Rectal smooth muscle tissue (tissue), 1 donor: ENCODE results near the gene RANBP9.

Experiments
- H3K27ac ChIP-seq: one replicate; pipeline ENCODE4 v1.7.0; 2013; ENCODE audit warnings: low read depth, low read length, inconsistent platforms
- H3K27me3 ChIP-seq: one replicate; pipeline ENCODE4 v1.7.0; 2013; ENCODE audit warnings: low read length; ENCODE audit not compliant: control insufficient read depth, insufficient read depth
- H3K36me3 ChIP-seq: one replicate; pipeline ENCODE4 v1.7.0; 2013; ENCODE audit warnings: low read length; ENCODE audit not compliant: control insufficient read depth, insufficient read depth
- H3K4me1 ChIP-seq: one replicate; pipeline ENCODE4 v1.7.0; 2013; ENCODE audit warnings: low read length; ENCODE audit not compliant: control insufficient read depth, insufficient read depth
- H3K4me3 ChIP-seq: one replicate; pipeline ENCODE4 v1.7.0; 2013; ENCODE audit warnings: low read length
- H3K9ac ChIP-seq: one replicate; pipeline ENCODE4 v1.7.0; 2013; ENCODE audit warnings: low read length

Gene RANBP9

GRCh38 chr6:13671548-13672127 is 40.0 kb downstream of the RANBP9 start:
- H3K9ac ChIP-seq: no peak overlapping the region

DNA sequence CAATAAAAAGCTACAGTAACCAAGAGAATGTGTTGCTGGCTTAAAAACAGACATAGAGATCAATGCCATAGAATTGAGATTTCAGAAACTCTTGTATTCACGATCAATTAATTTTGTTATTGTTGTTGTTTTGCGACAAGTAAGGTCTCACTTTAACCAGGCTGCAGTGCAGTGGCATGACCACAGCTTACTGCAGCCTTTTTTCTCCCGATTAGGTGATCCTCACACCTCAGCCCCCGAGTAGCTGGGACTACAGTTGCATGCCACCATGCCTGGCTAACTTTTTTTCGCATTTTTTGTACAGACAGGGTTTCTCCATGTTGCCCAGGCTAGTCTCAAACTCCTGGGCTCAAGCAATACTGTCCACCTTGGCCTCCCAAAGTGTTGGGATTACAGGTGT is 42.2 kb downstream of the RANBP9 start:
- Histone ChIP-seq H3K27ac (no peak overlapping the region), H3K4me3 (no peak overlapping the region), H3K27me3 (no peaks in the 10 kb centered on the region), H3K36me3 (no peaks in the 10 kb centered on the region), H3K9ac (no peak overlapping the region), H3K4me1 (no peaks in the 10 kb centered on the region)

More at GRCh38 chr6:13671548-13672127, 40.0 kb downstream of the RANBP9 start:
- Histone ChIP-seq H3K27ac (no peak overlapping the region), H3K4me1 (no peaks in the 10 kb centered on the region), H3K4me3 (no peak overlapping the region), H3K27me3 (no peaks in the 10 kb centered on the region), H3K36me3 (no peaks in the 10 kb centered on the region)

DNA sequence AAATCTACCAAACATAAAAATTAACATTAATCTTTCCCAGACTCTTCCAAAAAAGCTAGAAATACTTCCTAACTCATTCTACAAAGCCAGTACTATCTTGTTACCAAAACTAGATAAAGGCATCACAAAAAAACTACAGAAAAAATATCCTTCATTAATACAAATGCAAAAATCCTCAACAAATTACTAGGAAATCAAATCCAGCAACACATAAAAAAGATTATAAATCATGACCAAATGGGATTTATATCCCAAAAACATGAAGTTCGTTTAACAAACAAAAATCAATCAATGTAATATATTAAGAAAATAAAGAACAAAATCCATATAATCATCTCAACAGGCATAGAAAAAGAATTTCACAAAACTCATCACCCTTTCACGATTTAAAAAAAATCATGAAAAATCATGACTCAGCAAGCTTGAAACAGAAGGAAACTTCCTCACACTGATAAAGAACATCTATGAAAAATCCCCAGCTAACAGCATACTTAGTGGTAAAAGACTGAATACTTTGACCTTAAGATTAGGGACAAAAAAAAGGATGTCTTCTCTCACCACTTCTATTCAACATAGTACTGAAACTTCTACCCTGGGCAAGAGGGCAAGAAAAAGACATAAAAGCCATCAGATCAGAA is 43.2 kb downstream of the RANBP9 start:
- no peaks in the 10 kb centered on the region for H3K36me3 ChIP-seq
- no peak overlapping the region for H3K9ac ChIP-seq
- H3K27ac ChIP-seq: no peak overlapping the region
- H3K4me3 ChIP-seq: no peak overlapping the region
- H3K4me1 ChIP-seq: no peaks in the 10 kb centered on the region
- no peaks in the 10 kb centered on the region for H3K27me3 ChIP-seq

DNA sequence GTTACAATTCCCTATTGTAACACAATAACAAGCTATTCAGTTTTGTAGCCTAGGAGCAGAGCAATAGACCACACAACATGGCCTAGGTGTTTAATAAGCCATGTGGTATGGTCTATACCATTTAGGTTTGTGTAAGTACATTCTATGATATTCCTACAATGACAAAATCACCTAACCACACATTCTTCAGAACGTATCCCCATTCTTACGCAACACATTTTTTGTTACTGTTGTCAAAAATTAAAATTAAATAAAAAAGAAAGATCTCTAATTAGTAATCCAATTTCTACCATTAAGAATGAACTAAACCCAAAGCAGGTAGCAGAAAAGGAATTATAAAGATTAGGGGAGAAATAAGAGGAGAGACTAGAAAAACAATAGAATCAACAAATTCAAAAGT is 44.0 kb downstream of the RANBP9 start:
- H3K9ac ChIP-seq: no peak overlapping the region
- no peak overlapping the region for H3K27ac ChIP-seq
- no peak overlapping the region for H3K4me3 ChIP-seq
- peaks cover 3% of the 10 kb centered on the region for H3K4me1 ChIP-seq
- H3K27me3 ChIP-seq: no peaks in the 10 kb centered on the region
- H3K36me3 ChIP-seq: no peaks in the 10 kb centered on the region

DNA sequence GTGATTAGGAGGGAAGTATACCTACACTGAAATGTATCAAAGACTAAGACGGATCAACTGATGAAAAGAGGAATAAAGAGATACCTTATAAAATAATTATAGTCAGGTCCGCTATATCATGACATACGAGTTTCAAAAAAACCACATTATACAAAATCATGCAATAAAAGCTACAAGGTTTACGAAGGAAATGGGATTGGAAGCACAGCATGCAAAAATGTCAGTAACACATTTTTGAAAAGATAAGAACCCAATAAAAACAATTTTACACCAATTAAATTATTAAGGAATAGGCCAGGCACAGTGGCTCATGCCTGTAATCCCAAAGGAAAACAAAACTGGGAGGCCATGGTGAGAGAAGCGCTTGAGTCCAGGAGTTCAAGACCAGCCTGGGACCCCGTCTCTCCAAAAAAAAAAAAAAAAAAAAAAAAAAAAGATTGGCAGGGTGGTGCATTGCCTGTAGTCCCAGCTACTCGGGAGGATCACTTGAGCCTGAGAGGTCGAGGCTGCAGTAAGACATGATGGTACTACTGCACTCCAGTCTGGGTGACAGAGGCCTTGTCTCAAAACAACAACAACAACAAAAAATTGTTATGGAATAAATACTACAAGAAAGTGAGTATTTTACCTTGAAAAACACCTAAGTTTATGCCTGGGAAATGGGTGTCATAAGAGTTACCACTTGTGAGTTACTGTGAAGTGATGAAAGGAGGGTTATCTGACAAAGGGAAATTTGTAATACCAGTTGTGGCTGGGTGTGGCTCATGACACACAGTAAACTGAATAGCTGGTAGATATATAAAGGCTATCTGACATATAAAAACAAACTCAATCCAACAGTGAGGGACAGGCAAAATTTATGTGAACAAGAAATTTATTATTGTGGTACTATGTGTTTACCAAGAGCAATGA is 45.2 kb downstream of the RANBP9 start:
- no peaks in the 10 kb centered on the region for H3K36me3 ChIP-seq
- no peak overlapping the region for H3K9ac ChIP-seq
- H3K4me3 ChIP-seq: no peak overlapping the region
- H3K4me1 ChIP-seq: peaks cover 7% of the 10 kb centered on the region
- no peaks in the 10 kb centered on the region for H3K27me3 ChIP-seq
- H3K27ac ChIP-seq: no peak overlapping the region

DNA sequence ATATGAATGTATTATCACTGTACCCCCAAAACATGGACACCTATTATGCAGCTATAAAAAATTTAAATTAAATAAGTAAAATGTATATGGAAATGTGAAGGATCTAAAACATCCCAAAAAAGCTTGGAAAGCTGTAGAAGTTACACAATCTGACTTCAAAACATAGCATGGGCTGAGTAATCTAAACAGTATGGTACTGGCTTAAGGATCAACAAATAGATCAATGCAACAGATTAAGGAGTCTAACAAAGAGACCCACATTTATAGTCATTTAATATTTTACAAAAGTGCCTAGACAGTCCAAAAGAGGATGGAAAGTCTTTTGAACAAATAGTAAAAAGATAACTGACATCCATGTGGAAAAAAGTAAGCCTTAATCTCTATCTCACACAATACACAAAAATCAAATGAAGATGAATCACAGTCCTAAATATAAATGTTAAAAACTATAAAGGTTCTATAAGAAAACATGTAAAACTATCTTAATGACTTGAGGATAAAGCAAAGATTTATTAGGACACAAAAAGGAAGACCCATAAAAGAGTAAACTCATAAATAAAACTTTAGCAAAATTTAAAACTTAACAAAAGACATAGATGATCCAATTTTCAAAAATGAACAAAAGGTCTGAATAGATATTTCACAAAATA is 46.8 kb downstream of the RANBP9 start:
- H3K36me3 ChIP-seq: no peaks in the 10 kb centered on the region
- H3K4me3 ChIP-seq: no peak overlapping the region
- H3K4me1 ChIP-seq: peaks cover 7% of the 10 kb centered on the region
- H3K27me3 ChIP-seq: no peaks in the 10 kb centered on the region
- H3K27ac ChIP-seq: no peak overlapping the region
- no peak overlapping the region for H3K9ac ChIP-seq

GRCh38 chr6:13663986-13664385 is 47.6 kb downstream of the RANBP9 start:
- Histone ChIP-seq H3K27ac (no peak overlapping the region), H3K4me3 (no peak overlapping the region), H3K27me3 (no peaks in the 10 kb centered on the region), H3K4me1 (peaks cover 7% of the 10 kb centered on the region), H3K9ac (no peak overlapping the region), H3K36me3 (no peaks in the 10 kb centered on the region)

- Histone ChIP-seq H3K4me1 (peaks cover 7% of the 10 kb centered on the region), H3K9ac (no peak overlapping the region), H3K27me3 (no peaks in the 10 kb centered on the region), H3K27ac (no peak overlapping the region), H3K4me3 (no peak overlapping the region), H3K36me3 (no peaks in the 10 kb centered on the region)
These were observed 48.8 kb downstream of the RANBP9 start for GRCh38 chr6:13662651-13663334.

DNA sequence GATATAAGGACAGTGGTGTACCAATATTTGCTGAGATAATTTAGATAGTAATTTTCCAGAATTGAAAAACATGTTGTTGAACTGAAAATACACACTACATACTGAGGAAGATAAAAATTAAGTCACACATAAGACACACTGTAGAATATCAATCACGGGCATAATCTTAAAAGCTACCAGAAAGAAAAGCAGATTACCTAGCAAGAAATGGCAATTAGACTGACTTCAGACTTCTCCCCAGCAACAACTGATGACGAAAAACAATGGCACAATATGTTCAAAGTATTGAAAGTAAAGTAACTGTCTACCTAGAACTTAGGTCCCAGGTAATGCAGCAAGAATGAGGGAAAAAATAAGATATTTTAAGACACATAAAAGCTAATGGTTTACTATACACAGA is 50.0 kb downstream of the RANBP9 start:
- H3K4me3 ChIP-seq: no peak overlapping the region
- H3K9ac ChIP-seq: no peak overlapping the region
- H3K27me3 ChIP-seq: no peaks in the 10 kb centered on the region
- H3K4me1 ChIP-seq: peaks cover 7% of the 10 kb centered on the region
- no peak overlapping the region for H3K27ac ChIP-seq
- H3K36me3 ChIP-seq: no peaks in the 10 kb centered on the region

- no peaks in the 10 kb centered on the region for H3K36me3 ChIP-seq
- no peak overlapping the region for H3K4me3 ChIP-seq
- H3K27me3 ChIP-seq: no peaks in the 10 kb centered on the region
- H3K27ac ChIP-seq: no peak overlapping the region
- peaks cover 7% of the 10 kb centered on the region for H3K4me1 ChIP-seq
- no peak overlapping the region for H3K9ac ChIP-seq
These were observed 50.7 kb downstream of the RANBP9 start for GRCh38 chr6:13660893-13661292.

GRCh38 chr6:13660273-13660672 is 51.4 kb downstream of the RANBP9 start:
- H3K36me3 ChIP-seq: no peaks in the 10 kb centered on the region
- peaks cover 7% of the 10 kb centered on the region for H3K4me1 ChIP-seq
- no peaks in the 10 kb centered on the region for H3K27me3 ChIP-seq

DNA sequence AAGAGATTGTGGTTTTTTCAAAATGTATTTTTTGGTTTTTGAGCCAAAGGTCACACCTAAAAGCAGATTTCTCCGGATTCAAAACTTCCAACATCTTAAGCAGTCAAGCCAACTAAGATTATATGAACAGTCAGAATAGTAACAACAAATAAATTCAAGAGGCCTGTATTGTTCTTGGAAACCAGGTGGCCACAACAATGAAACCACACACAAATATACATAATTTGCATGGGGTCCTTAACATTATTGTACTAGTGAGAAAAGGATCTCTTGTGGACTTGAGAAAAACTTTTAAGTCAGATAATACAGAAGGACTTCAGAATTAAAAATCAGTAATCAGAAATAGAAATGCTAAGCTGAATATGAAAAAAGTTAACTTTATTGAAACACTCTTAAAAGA is 55.9 kb downstream of the RANBP9 start:
- H3K27ac ChIP-seq: no peak overlapping the region

More at GRCh38 chr6:13660273-13660672, 51.4 kb downstream of the RANBP9 start:
- no peak overlapping the region for H3K9ac ChIP-seq
- H3K4me3 ChIP-seq: no peak overlapping the region
- no peak overlapping the region for H3K27ac ChIP-seq

More for the DNA sequence above, 55.9 kb downstream of the RANBP9 start:
- H3K4me1 ChIP-seq: no peaks in the 10 kb centered on the region
- no peaks in the 10 kb centered on the region for H3K36me3 ChIP-seq
- H3K27me3 ChIP-seq: no peaks in the 10 kb centered on the region
- no peak overlapping the region for H3K4me3 ChIP-seq
- H3K9ac ChIP-seq: no peak overlapping the region
